ENCODE results near the gene PARP12.

- TF ChIP-seq CTCF (IDR thresholded peaks at IDR 0.05) (no peak), POLR2A (IDR thresholded peaks at IDR 0.05) (no peak)
These were observed 28.9 kb downstream of the PARP12 start for GRCh38 chr7:140033779-140034363.

All from uterus (tissue), 2 donors.